Measurements from ENCODE around the gene PCDHGA9. TPM values are rescaled to one million over a fixed set of nuclear protein-coding genes. Genes with fewer than 3 reads are reported as not detected.

PCDHGA9 gene
- polyA plus RNA-seq (2013) = 0.22 and 0.25 TPM in 2 replicates

DNA sequence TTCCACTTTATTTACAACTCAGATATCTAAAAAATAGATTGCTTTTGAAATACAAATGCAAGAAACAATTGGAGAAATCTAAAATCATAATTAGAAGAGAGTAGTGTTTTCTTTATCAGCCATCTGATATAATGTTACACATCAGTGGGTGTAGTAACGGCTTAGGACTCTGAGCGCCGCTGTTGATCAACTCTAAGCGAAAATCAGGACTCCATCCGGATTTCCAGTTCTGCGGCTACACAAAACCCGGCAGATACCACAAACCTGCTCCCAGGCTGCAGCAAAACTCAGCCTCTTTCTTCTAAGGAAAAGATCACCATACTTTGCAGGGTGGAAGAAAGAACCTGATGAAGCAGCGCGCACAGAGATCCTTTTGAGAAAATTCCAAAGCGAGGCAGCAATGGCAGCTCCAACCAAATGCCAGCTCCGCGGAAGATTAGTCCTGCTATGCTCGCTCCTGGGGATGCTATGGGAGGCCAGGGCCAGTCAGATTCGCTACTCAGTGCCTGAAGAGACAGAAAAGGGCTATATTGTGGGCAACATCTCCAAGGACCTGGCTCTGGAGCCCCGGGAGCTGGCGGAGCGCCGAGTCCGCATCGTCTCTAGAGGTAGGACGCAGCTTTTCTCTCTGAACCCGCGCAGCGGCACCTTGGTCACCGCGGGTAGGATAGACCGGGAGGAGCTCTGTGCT is at the start of gene PCDHGA9:
PCDHGA9 (plus strand) TSS at position 226 of the 691 bp plus-strand sequence; CDS start at position 401, 175 bp downstream.
- H4K91ac ChIP-seq (ENCODE audit: low read depth, low read length) = no peak within 1 kb of the TSS
- no peaks in the 10 kb centered on the region for H3K4me1 ChIP-seq (ENCODE audit: control insufficient read depth in 1 of 2, insufficient read depth in 2 of 2, low read length in 2 of 2)
- DNase-seq = peak in 1 of 2 donors; percentile 25
- no peak within 1 kb of the TSS for H2BK12ac ChIP-seq (ENCODE audit: low read length)
- H2BK120ac ChIP-seq (ENCODE audit: insufficient read depth, low read length, poor library complexity) = no peak within 1 kb of the TSS
- no peak within 1 kb of the TSS for H3K4me2 ChIP-seq (ENCODE audit: low read length)
- peaks cover 3 to 13% of the 10 kb centered on the region in 2 experiments for H3K36me3 ChIP-seq (ENCODE audit: control insufficient read depth in 1 of 2, insufficient read depth in 2 of 2, low read length in 2 of 2)
- H2BK5ac ChIP-seq (ENCODE audit: low read depth, low read length, poor library complexity) = no peak within 1 kb of the TSS
- no peak within 1 kb of the TSS for H3K23ac ChIP-seq (ENCODE audit: low read length)
- H3K9me3 ChIP-seq (ENCODE audit: insufficient read depth, low read depth, low read length) = peaks cover 31% of the 10 kb centered on the region
- H3K79me1 ChIP-seq (ENCODE audit: low read length) = no peaks in the 10 kb centered on the region
- no peaks in the 10 kb centered on the region for H3K79me2 ChIP-seq (ENCODE audit: control insufficient read depth, insufficient read depth, low read length, poor library complexity)
- no peak within 1 kb of the TSS for H3K4ac ChIP-seq (ENCODE audit: low read depth, low read length)
- no CpG with 5 or more reads among the region's 27 CpGs for WGBS (ENCODE audit: extremely low coverage, insufficient coverage, insufficient read length)
- H3K27ac ChIP-seq (ENCODE audit: low read depth, low read length) = no peak within 1 kb of the TSS
- H4K12ac ChIP-seq (ENCODE audit: low read depth, low read length) = no peak within 1 kb of the TSS
- no peaks in the 10 kb centered on the region for H3K27me3 ChIP-seq (ENCODE audit: insufficient read depth, low read length)
- H4K8ac ChIP-seq (ENCODE audit: low read depth, low read length) = no peak within 1 kb of the TSS
- H3K4me3 ChIP-seq (ENCODE audit: low read depth, low read length) = no peak within 1 kb of the TSS
- no peak within 1 kb of the TSS for H3K18ac ChIP-seq (ENCODE audit: low read length)
- H2AK5ac ChIP-seq (ENCODE audit: low read length) = no peak within 1 kb of the TSS
- H3K14ac ChIP-seq (ENCODE audit: low read length) = no peak within 1 kb of the TSS
- H2AFZ ChIP-seq (ENCODE audit: insufficient read depth, low read length, poor library complexity) = no peak within 1 kb of the TSS
- H3K9ac ChIP-seq (ENCODE audit: low read length) = peak within 1 kb of the TSS; percentile 40

DNA sequence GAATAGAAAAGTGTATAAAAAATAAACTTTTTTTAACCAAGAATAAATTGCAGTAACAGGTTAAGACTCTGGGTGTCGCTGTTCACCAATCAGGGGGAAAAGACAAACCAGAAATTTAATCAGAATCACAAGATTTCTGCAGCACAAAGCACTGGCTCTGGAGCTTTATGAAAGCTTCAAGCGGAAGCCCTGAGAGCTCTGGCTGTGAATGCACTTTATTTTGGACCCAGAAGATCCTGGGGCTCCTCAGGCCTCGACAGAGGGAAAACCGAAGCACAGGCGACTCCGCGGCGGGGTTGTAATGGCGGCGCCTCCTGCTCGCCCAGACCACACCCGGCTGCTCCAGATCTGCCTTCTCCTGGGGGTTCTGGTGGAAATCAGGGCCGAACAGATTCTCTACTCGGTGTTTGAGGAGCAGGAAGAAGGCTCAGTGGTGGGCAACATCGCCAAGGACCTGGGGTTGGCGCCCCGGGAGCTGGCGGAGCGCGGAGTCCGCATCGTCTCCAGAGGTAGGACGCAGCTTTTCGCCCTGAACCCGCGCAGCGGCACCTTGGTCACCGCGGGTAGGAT is 47.6 kb upstream of the PCDHGA9 start, which contains the start of gene PCDHGA4:
PCDHGA4 (plus strand) TSS at position 122 of the 570 bp plus-strand sequence; CDS start at position 209, 87 bp downstream.
- Histone ChIP-seq H3K9ac (ENCODE audit: low read length) (no peak within 1 kb of the TSS), H3K4me1 (ENCODE audit: control insufficient read depth in 1 of 2, insufficient read depth in 2 of 2, low read length in 2 of 2) (no peaks in the 10 kb centered on the region), H2AK5ac (ENCODE audit: low read length) (no peak within 1 kb of the TSS), H2BK120ac (ENCODE audit: insufficient read depth, low read length, poor library complexity) (no peak within 1 kb of the TSS), H3K18ac (ENCODE audit: low read length) (no peak within 1 kb of the TSS), H4K91ac (ENCODE audit: low read depth, low read length) (no peak within 1 kb of the TSS), H3K27me3 (ENCODE audit: insufficient read depth, low read length) (no peaks in the 10 kb centered on the region), H3K79me1 (ENCODE audit: low read length) (no peaks in the 10 kb centered on the region), H2BK12ac (ENCODE audit: low read length) (no peak within 1 kb of the TSS), H3K14ac (ENCODE audit: low read length) (no peak within 1 kb of the TSS), H2AFZ (ENCODE audit: insufficient read depth, low read length, poor library complexity) (no peak within 1 kb of the TSS), H4K8ac (ENCODE audit: low read depth, low read length) (no peak within 1 kb of the TSS), H3K23ac (ENCODE audit: low read length) (no peak within 1 kb of the TSS), H2BK5ac (ENCODE audit: low read depth, low read length, poor library complexity) (no peak within 1 kb of the TSS), H3K9me3 (ENCODE audit: insufficient read depth, low read depth, low read length) (peaks cover 32% of the 10 kb centered on the region), H3K4me2 (ENCODE audit: low read length) (no peak within 1 kb of the TSS), H4K12ac (ENCODE audit: low read depth, low read length) (no peak within 1 kb of the TSS), H3K27ac (ENCODE audit: low read depth, low read length) (no peak within 1 kb of the TSS), H3K79me2 (ENCODE audit: control insufficient read depth, insufficient read depth, low read length, poor library complexity) (no peaks in the 10 kb centered on the region), H3K4ac (ENCODE audit: low read depth, low read length) (no peak within 1 kb of the TSS), H3K36me3 (ENCODE audit: control insufficient read depth in 1 of 2, insufficient read depth in 2 of 2, low read length in 2 of 2) (peaks cover 0 to 4% of the 10 kb centered on the region in 2 experiments), H3K4me3 (ENCODE audit: low read depth, low read length) (no peak within 1 kb of the TSS)
- WGBS (ENCODE audit: extremely low coverage, insufficient coverage, insufficient read length) = no CpG with 5 or more reads among the region's 29 CpGs
- no peak for DNase-seq

DNA sequence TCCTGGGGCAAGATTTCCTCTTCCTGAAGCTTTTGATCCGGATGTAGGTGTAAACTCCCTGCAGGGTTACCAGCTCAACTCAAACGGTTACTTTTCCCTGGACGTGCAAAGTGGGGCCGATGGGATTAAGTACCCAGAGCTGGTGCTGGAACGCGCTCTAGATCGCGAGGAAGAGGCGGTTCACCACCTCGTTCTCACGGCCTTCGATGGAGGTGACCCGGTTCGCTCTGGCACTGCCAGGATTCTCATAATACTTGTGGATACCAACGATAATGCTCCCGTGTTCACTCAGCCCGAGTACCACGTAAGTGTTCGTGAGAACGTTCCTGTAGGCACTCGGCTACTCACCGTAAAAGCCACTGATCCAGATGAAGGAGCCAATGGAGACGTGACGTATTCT is 46.9 kb upstream of the PCDHGA9 start:
- H2BK12ac ChIP-seq (ENCODE audit: low read length) = no peak overlapping the region
- H3K27me3 ChIP-seq (ENCODE audit: insufficient read depth, low read length) = no peaks in the 10 kb centered on the region
- no peak overlapping the region for H2BK5ac ChIP-seq (ENCODE audit: low read depth, low read length, poor library complexity)

DNA sequence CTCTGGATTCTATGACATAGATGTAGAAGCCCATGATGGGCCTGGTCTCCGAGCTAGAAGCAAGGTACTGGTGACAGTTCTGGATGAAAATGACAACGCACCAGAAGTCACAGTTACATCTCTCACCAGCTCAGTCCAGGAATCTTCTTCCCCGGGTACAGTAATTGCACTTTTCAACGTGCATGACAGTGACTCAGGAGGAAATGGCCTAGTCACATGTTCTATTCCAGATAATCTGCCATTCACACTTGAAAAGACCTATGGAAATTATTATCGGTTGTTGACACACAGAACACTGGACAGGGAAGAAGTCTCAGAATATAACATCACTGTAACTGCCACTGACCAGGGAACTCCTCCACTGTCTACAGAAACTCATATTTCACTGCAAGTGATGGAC is 46.4 kb upstream of the PCDHGA9 start:
- no peak overlapping the region for H4K91ac ChIP-seq (ENCODE audit: low read depth, low read length)
- H3K4ac ChIP-seq (ENCODE audit: low read depth, low read length) = no peak overlapping the region
- H2BK12ac ChIP-seq (ENCODE audit: low read length) = no peak overlapping the region
- H3K79me2 ChIP-seq (ENCODE audit: control insufficient read depth, insufficient read depth, low read length, poor library complexity) = no peaks in the 10 kb centered on the region
- H3K36me3 ChIP-seq (ENCODE audit: control insufficient read depth in 1 of 2, insufficient read depth in 2 of 2, low read length in 2 of 2) = peaks cover 0 to 3% of the 10 kb centered on the region in 2 experiments
- H3K27ac ChIP-seq (ENCODE audit: low read depth, low read length) = no peak overlapping the region
- H2BK5ac ChIP-seq (ENCODE audit: low read depth, low read length, poor library complexity) = no peak overlapping the region
- no peak overlapping the region for H3K18ac ChIP-seq (ENCODE audit: low read length)
- H3K4me2 ChIP-seq (ENCODE audit: low read length) = no peak overlapping the region
- H3K4me3 ChIP-seq (ENCODE audit: low read depth, low read length) = no peak overlapping the region
- no peaks in the 10 kb centered on the region for H3K27me3 ChIP-seq (ENCODE audit: insufficient read depth, low read length)
- no peak overlapping the region for H3K23ac ChIP-seq (ENCODE audit: low read length)
- WGBS (ENCODE audit: extremely low coverage, insufficient coverage, insufficient read length) = no CpG with 5 or more reads among the region's 5 CpGs
- H4K12ac ChIP-seq (ENCODE audit: low read depth, low read length) = no peak overlapping the region
- peaks cover 33% of the 10 kb centered on the region for H3K9me3 ChIP-seq (ENCODE audit: insufficient read depth, low read depth, low read length)
- H3K79me1 ChIP-seq (ENCODE audit: low read length) = no peaks in the 10 kb centered on the region
- no peak overlapping the region for H2AK5ac ChIP-seq (ENCODE audit: low read length)
- no peak overlapping the region for H3K9ac ChIP-seq (ENCODE audit: low read length)
- DNase-seq = no peak
- H3K14ac ChIP-seq (ENCODE audit: low read length) = no peak overlapping the region
- no peak overlapping the region for H2AFZ ChIP-seq (ENCODE audit: insufficient read depth, low read length, poor library complexity)
- no peaks in the 10 kb centered on the region for H3K4me1 ChIP-seq (ENCODE audit: control insufficient read depth in 1 of 2, insufficient read depth in 2 of 2, low read length in 2 of 2)
- H4K8ac ChIP-seq (ENCODE audit: low read depth, low read length) = no peak overlapping the region
- no peak overlapping the region for H2BK120ac ChIP-seq (ENCODE audit: insufficient read depth, low read length, poor library complexity)

More for the DNA sequence above, 46.9 kb upstream of the PCDHGA9 start:
- no peak overlapping the region for H3K27ac ChIP-seq (ENCODE audit: low read depth, low read length)
- no peak overlapping the region for H2AFZ ChIP-seq (ENCODE audit: insufficient read depth, low read length, poor library complexity)
- H3K18ac ChIP-seq (ENCODE audit: low read length) = no peak overlapping the region
- H2BK120ac ChIP-seq (ENCODE audit: insufficient read depth, low read length, poor library complexity) = no peak overlapping the region
- no peak overlapping the region for H4K8ac ChIP-seq (ENCODE audit: low read depth, low read length)
- H3K4me3 ChIP-seq (ENCODE audit: low read depth, low read length) = no peak overlapping the region
- no peaks in the 10 kb centered on the region for H3K79me1 ChIP-seq (ENCODE audit: low read length)
- H2AK5ac ChIP-seq (ENCODE audit: low read length) = no peak overlapping the region
- DNase-seq = no peak
- H3K4me2 ChIP-seq (ENCODE audit: low read length) = no peak overlapping the region
- no peak overlapping the region for H3K14ac ChIP-seq (ENCODE audit: low read length)
- no CpG with 5 or more reads among the region's 24 CpGs for WGBS (ENCODE audit: extremely low coverage, insufficient coverage, insufficient read length)
- no peak overlapping the region for H3K23ac ChIP-seq (ENCODE audit: low read length)
- no peak overlapping the region for H3K4ac ChIP-seq (ENCODE audit: low read depth, low read length)
- H3K9me3 ChIP-seq (ENCODE audit: insufficient read depth, low read depth, low read length) = peaks cover 35% of the 10 kb centered on the region
- no peaks in the 10 kb centered on the region for H3K79me2 ChIP-seq (ENCODE audit: control insufficient read depth, insufficient read depth, low read length, poor library complexity)
- peaks cover 0 to 3% of the 10 kb centered on the region in 2 experiments for H3K36me3 ChIP-seq (ENCODE audit: control insufficient read depth in 1 of 2, insufficient read depth in 2 of 2, low read length in 2 of 2)
- no peak overlapping the region for H4K12ac ChIP-seq (ENCODE audit: low read depth, low read length)
- H3K9ac ChIP-seq (ENCODE audit: low read length) = no peak overlapping the region
- no peaks in the 10 kb centered on the region for H3K4me1 ChIP-seq (ENCODE audit: control insufficient read depth in 1 of 2, insufficient read depth in 2 of 2, low read length in 2 of 2)
- no peak overlapping the region for H4K91ac ChIP-seq (ENCODE audit: low read depth, low read length)
